ENCODE results near the gene LRRFIP1.

The LRRFIP1 gene

DNA sequence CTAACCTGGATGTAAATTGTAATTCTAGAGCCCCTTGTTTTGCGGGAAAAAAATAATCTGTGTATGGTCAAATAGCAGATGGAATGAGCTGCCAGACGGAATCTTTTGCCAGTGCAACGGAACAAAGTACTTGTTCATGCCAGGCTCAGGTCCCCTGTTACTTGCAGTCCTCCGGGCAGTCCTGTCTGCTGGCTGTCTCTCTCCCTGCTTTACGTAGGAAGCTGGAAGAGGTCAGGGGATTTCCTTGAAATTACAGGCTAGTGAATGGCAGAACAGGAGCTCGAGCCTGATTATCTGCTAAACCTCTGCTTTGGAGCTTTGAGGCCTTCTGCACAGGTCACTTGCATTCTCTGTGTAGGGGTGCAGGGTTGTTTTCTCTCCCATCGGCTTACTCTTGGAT lies 54.8 kb downstream of the LRRFIP1 start:
- H3K27ac ChIP-seq (ENCODE audit: low read length): no peak overlapping the region
- no peaks in the 10 kb centered on the region for H3K4me1 ChIP-seq (ENCODE audit: insufficient read depth, low read length)
- no peak overlapping the region for H3K9ac ChIP-seq (ENCODE audit: low read depth, low read length)
- no peaks in the 10 kb centered on the region for H3K79me2 ChIP-seq (ENCODE audit: insufficient read depth, low read length)
- H3K36me3 ChIP-seq (ENCODE audit: insufficient read depth, low read length): no peaks in the 10 kb centered on the region
- no peaks in the 10 kb centered on the region for H3K9me3 ChIP-seq (ENCODE audit: insufficient read depth, low read length, severe bottlenecking)
- ATAC-seq (ENCODE audit: insufficient read depth, low read depth) (no peak), DNase-seq (no peak)
- no peaks in the 10 kb centered on the region for H3K27me3 ChIP-seq (ENCODE audit: insufficient read depth, low read length, poor library complexity)
- TF ChIP-seq EZH2 (IDR thresholded peaks at IDR 0.05; ENCODE audit: borderline replicate concordance, low read depth, low read length, severe bottlenecking) (no peak), CTCF (IDR thresholded peaks at IDR 0.05; ENCODE audit: borderline replicate concordance, extremely low read depth, low read length, poor library complexity, severe bottlenecking) (no peak)
- H3K4me2 ChIP-seq (ENCODE audit: insufficient read depth, low read length): no peak overlapping the region
- no peaks in the 10 kb centered on the region for H4K20me1 ChIP-seq (ENCODE audit: insufficient read depth, low read length)
- no peak overlapping the region for H3K4me3 ChIP-seq (ENCODE audit: low read depth in 1 of 2, low read length in 2 of 2)
- no peak overlapping the region for H2AFZ ChIP-seq (ENCODE audit: low read depth, low read length)

DNA sequence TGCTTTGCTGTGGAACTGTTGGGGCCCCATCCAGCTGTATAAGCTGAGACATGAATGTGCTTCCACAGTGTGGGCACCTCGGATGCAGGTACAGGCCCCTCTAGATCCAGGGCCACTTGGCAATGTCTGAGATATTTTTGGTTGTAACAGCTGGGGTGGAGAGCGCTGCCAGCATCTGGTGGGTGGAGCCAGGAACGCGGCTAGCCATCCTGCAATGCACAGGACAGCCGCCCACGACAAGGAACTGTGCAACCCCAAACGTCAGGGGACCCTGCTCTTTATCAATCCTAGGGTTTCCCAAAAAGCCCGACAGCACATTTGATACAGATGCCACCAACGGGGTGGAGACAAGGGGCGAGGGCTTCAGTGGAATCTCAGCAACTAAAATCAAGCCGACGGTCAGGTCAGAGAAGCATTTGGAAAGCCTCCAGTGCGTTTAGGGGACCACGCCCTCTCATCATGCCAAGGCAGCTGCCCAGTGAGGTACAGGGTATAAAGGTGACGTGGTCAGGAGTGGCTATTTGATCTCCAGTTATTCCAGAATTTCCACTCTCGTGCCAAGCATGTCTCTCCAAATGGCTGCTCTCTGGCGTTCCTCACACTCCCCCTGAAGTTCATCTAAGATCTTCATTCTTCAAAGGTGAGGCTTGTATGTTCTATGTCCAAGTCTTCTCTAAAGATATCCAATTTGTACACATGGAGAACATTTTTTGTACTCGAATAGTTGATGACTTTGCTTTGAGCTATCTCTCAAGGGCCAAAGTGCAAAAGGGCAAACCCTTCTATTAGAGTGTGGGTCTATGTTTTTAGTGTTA lies 55.7 kb downstream of the LRRFIP1 start:
- H3K36me3 ChIP-seq (ENCODE audit: insufficient read depth, low read length): no peaks in the 10 kb centered on the region
- TF ChIP-seq CTCF (IDR thresholded peaks at IDR 0.05; ENCODE audit: borderline replicate concordance, extremely low read depth, low read length, poor library complexity, severe bottlenecking): no peak
- TF ChIP-seq EZH2 (IDR thresholded peaks at IDR 0.05; ENCODE audit: borderline replicate concordance, low read depth, low read length, severe bottlenecking): no peak
- no peaks in the 10 kb centered on the region for H3K4me1 ChIP-seq (ENCODE audit: insufficient read depth, low read length)
- no peak overlapping the region for H2AFZ ChIP-seq (ENCODE audit: low read depth, low read length)
- no peaks in the 10 kb centered on the region for H3K79me2 ChIP-seq (ENCODE audit: insufficient read depth, low read length)
- ATAC-seq (ENCODE audit: insufficient read depth, low read depth) (no peak), DNase-seq (no peak)
- H3K27ac ChIP-seq (ENCODE audit: low read length): no peak overlapping the region
- no peaks in the 10 kb centered on the region for H3K27me3 ChIP-seq (ENCODE audit: insufficient read depth, low read length, poor library complexity)
- no peaks in the 10 kb centered on the region for H4K20me1 ChIP-seq (ENCODE audit: insufficient read depth, low read length)
- no peak overlapping the region for H3K4me2 ChIP-seq (ENCODE audit: insufficient read depth, low read length)
- H3K9me3 ChIP-seq (ENCODE audit: insufficient read depth, low read length, severe bottlenecking): no peaks in the 10 kb centered on the region
- H3K4me3 ChIP-seq (ENCODE audit: low read depth in 1 of 2, low read length in 2 of 2): no peak overlapping the region
- H3K9ac ChIP-seq (ENCODE audit: low read depth, low read length): no peak overlapping the region

DNA sequence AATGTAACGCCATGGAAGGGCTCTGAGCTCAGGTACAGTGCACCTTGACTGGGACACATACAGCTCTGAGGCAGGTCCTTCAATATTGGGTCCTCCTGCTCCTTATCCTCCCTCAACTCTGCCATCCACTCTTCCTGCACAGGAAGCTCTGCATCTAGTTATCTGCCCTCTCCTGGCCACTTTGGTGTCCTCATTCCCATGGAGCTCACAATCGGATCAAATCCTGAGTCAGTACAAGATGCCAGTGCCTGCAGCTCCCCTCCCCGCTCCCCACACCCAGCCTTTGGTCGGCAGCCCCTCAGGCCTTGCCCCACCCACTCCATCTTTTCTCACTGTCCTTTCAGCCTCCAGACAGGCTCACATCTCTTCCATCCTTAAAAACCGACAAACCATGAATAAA lies 58.0 kb downstream of the LRRFIP1 start:
- no peaks in the 10 kb centered on the region for H3K27me3 ChIP-seq (ENCODE audit: insufficient read depth, low read length, poor library complexity)
- H3K36me3 ChIP-seq (ENCODE audit: insufficient read depth, low read length): no peaks in the 10 kb centered on the region
- H4K20me1 ChIP-seq (ENCODE audit: insufficient read depth, low read length): no peaks in the 10 kb centered on the region
- H3K4me2 ChIP-seq (ENCODE audit: insufficient read depth, low read length): no peak overlapping the region
- H3K4me1 ChIP-seq (ENCODE audit: insufficient read depth, low read length): peaks cover 12% of the 10 kb centered on the region
- H3K27ac ChIP-seq (ENCODE audit: low read length): no peak overlapping the region
- ATAC-seq (ENCODE audit: insufficient read depth, low read depth): no peak
- no peak overlapping the region for H3K4me3 ChIP-seq (ENCODE audit: low read depth in 1 of 2, low read length in 2 of 2)
- no peaks in the 10 kb centered on the region for H3K79me2 ChIP-seq (ENCODE audit: insufficient read depth, low read length)
- no peak overlapping the region for H2AFZ ChIP-seq (ENCODE audit: low read depth, low read length)
- no peak overlapping the region for H3K9ac ChIP-seq (ENCODE audit: low read depth, low read length)
- no peak for TF ChIP-seq EZH2 (IDR thresholded peaks at IDR 0.05; ENCODE audit: borderline replicate concordance, low read depth, low read length, severe bottlenecking)
- peak; percentile 18 for TF ChIP-seq CTCF (IDR thresholded peaks at IDR 0.05; ENCODE audit: borderline replicate concordance, extremely low read depth, low read length, poor library complexity, severe bottlenecking)
- no peaks in the 10 kb centered on the region for H3K9me3 ChIP-seq (ENCODE audit: insufficient read depth, low read length, severe bottlenecking)
- DNase-seq: no peak
